ENCODE measurements around the gene FGFBP1. TPM values are rescaled to one million over a fixed set of nuclear protein-coding genes. Genes with fewer than 3 reads are reported as not detected.

Gene FGFBP1
- total and polyA plus RNA-seq, 9 of the 15 experiments (the other 6 are each of a cell fraction or from before 2014, with no cell fraction given) = not detected

GRCh38 chr4:15894393-15894792, 44.1 kb downstream of the FGFBP1 start:
- Histone ChIP-seq H4K20me1 (replicated peaks; ENCODE audit: control insufficient read depth, insufficient read depth, low read length) (no peaks in the 10 kb centered on the region), H3K4me3 (no peak overlapping the region), H3K36me3 (ENCODE audit: control insufficient read depth, insufficient read depth, low read length) (no peaks in the 10 kb centered on the region), H3K9ac (ENCODE audit: insufficient read depth in 1 of 2, low read depth in 2 of 2, low read length in 2 of 2) (no peak overlapping the region), H3K9me1 (ENCODE audit: control insufficient read depth, insufficient read depth, low read length) (no peaks in the 10 kb centered on the region), H2AFZ (ENCODE audit: low read depth, low read length) (no peak overlapping the region), H3K4me2 (ENCODE audit: insufficient read depth, low read length) (no peak overlapping the region), H3K9me3 (replicated peaks; ENCODE audit: control insufficient read depth, insufficient read depth, low read depth, low read length) (no peaks in the 10 kb centered on the region), H3K27me3 (ENCODE audit: control insufficient read depth in 2 of 2, insufficient read depth in 2 of 2, low read length in 2 of 2) (no peaks in the 10 kb centered on the region), H3K4me1 (replicated peaks in 1 of 2; ENCODE audit: control insufficient read depth in 2 of 2, insufficient read depth in 2 of 2, low read length in 2 of 2) (no peaks in the 10 kb centered on the region), H3K79me2 (ENCODE audit: control insufficient read depth, insufficient read depth, low read length) (no peaks in the 10 kb centered on the region), H3K27ac (ENCODE audit: extremely low read depth, low read depth, low read length) (no peak overlapping the region)
- DNase-seq (ENCODE audit: extremely low read depth in 1 of 4, low spot score in 3 of 4) (no peak), ATAC-seq (no peak), FAIRE-seq (no peak)
- CTCF ChIA-PET (ENCODE audit: low intra/inter-chr PET ratio) = no interaction called here
- intact Hi-C loops (cut with micrococcal nuclease) = no loop called here
- WGBS (ENCODE audit: insufficient coverage, low coverage, missing lambda C conversion rate) = 0% methylated on average over 1 of the region's 1 CpG
- no peak for TF ChIP-seq ZNF23 (CRISPR knock-in tag; IDR thresholded peaks at IDR 0.05)
- no TSS peak for BruUV-seq (replicated peaks)
- in situ Hi-C loops (cut with MboI) = no loop called here
- POLR2A ChIA-PET = no interaction called here

GRCh38 chr4:15893962-15894361, 44.6 kb downstream of the FGFBP1 start:
- Histone ChIP-seq H3K36me3 (ENCODE audit: control insufficient read depth, insufficient read depth, low read length) (no peaks in the 10 kb centered on the region), H3K4me3 (no peak overlapping the region), H3K4me1 (replicated peaks in 1 of 2; ENCODE audit: control insufficient read depth in 2 of 2, insufficient read depth in 2 of 2, low read length in 2 of 2) (no peaks in the 10 kb centered on the region), H3K4me2 (ENCODE audit: insufficient read depth, low read length) (no peak overlapping the region), H4K20me1 (replicated peaks; ENCODE audit: control insufficient read depth, insufficient read depth, low read length) (no peaks in the 10 kb centered on the region), H2AFZ (ENCODE audit: low read depth, low read length) (no peak overlapping the region), H3K9ac (ENCODE audit: insufficient read depth in 1 of 2, low read depth in 2 of 2, low read length in 2 of 2) (no peak overlapping the region), H3K27ac (ENCODE audit: extremely low read depth, low read depth, low read length) (no peak overlapping the region), H3K9me3 (replicated peaks; ENCODE audit: control insufficient read depth, insufficient read depth, low read depth, low read length) (no peaks in the 10 kb centered on the region), H3K9me1 (ENCODE audit: control insufficient read depth, insufficient read depth, low read length) (no peaks in the 10 kb centered on the region), H3K79me2 (ENCODE audit: control insufficient read depth, insufficient read depth, low read length) (no peaks in the 10 kb centered on the region), H3K27me3 (ENCODE audit: control insufficient read depth in 2 of 2, insufficient read depth in 2 of 2, low read length in 2 of 2) (no peaks in the 10 kb centered on the region)
- FAIRE-seq (no peak), DNase-seq (ENCODE audit: extremely low read depth in 1 of 4, low spot score in 3 of 4) (no peak), ATAC-seq (no peak)
- BruUV-seq (replicated peaks) = no TSS peak
- ChIA-PET CTCF (ENCODE audit: low intra/inter-chr PET ratio) (no interaction called here), POLR2A (no interaction called here)
- intact Hi-C loops (cut with micrococcal nuclease) = no loop called here
- in situ Hi-C loops (cut with MboI) = no loop called here
- WGBS (ENCODE audit: insufficient coverage, low coverage, missing lambda C conversion rate) = 0% methylated on average over 4 of the region's 4 CpGs
- TF ChIP-seq ZNF764 (CRISPR knock-in tag; IDR thresholded peaks at IDR 0.05; ENCODE audit: low read depth) (no peak), CREBBP (IDR thresholded peaks at IDR 0.05; ENCODE audit: low read depth, low read length) (no peak), ETS1 (conservative IDR thresholded peaks at IDR 0.05; ENCODE audit: control insufficient read depth, low read depth, low read length) (no peak), ZNF785 (CRISPR knock-in tag; IDR thresholded peaks at IDR 0.05) (no peak), CUX1 (CRISPR knock-in tag; IDR thresholded peaks at IDR 0.05) (no peak), TEAD2 (tag; IDR thresholded peaks at IDR 0.05) (no peak), NR4A1 (CRISPR knock-in tag; IDR thresholded peaks at IDR 0.05) (no peak), NR4A1 (tag; IDR thresholded peaks at IDR 0.05) (no peak), NELFE (IDR thresholded peaks at IDR 0.05; ENCODE audit: insufficient read depth, insufficient read length) (no peak)
